HG02943 (cell line): ENCODE measurements around the gene LILRA6.
"Not testable (repeated sequence)": the region's sequence is repeated elsewhere in the genome, so short reads cannot be mapped to it uniquely, and the experiment has no call there.

Experiments used
- ATAC-seq: cut with Tn5 transposase; IDR thresholded peaks from one replicate; pipeline ENCODE4 v1.9.1; 2021; ENCODE audit warnings: mild to moderate bottlenecking, low read depth, moderate library complexity; ENCODE audit not compliant: unreplicated experiment

Gene LILRA6

DNA sequence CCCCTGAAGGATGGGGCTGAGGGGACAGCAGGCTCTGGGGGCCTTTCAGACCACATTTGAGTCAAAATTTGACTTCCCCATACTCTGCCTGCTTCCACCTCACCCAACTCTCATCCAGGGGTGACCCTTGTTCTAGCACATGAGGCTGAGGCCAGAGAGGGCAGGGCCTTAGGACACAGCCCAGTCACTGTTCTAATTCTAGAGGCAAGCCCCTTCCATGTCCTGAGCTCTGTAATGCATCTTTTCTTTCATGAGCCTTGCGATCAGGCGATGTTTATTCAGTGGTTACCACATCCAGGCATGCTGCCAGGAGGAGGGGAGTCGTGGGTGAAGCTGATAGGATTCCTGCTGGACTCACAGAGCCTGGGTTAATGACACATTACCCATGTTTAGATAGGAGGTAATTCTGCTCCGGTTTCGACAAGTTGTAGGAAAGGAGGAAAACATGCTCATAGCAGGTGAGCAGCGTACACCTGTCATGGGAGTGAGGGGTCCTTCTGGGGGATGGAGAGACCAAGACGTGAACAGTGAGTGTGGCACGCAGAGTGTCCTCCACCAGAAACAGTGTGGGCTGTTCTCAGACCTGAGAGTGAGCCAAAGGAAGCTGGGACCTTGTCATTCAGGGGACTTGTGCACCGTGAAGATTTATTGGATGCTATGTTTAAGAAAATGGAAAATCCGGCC is 32.6 kb downstream of the LILRA6 start:
- no peak for ATAC-seq

GRCh38 chr19:54209058-54209810 is 33.4 kb downstream of the LILRA6 start:
- ATAC-seq, result no peak

DNA sequence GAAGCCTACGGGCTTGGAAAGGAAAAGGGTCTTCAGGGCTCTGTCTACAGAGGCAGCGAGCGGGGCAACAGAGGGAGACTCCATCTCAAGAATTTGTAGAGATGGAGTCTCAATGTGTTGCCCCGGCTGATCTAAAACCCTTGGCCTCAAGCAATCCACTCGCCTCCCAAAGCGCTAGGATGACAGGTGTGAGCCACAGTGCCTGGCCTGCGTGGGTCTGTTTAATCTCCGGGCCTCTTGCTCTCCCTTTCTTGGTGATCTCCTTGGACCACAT is 33.9 kb downstream of the LILRA6 start:
- no peak for ATAC-seq

DNA sequence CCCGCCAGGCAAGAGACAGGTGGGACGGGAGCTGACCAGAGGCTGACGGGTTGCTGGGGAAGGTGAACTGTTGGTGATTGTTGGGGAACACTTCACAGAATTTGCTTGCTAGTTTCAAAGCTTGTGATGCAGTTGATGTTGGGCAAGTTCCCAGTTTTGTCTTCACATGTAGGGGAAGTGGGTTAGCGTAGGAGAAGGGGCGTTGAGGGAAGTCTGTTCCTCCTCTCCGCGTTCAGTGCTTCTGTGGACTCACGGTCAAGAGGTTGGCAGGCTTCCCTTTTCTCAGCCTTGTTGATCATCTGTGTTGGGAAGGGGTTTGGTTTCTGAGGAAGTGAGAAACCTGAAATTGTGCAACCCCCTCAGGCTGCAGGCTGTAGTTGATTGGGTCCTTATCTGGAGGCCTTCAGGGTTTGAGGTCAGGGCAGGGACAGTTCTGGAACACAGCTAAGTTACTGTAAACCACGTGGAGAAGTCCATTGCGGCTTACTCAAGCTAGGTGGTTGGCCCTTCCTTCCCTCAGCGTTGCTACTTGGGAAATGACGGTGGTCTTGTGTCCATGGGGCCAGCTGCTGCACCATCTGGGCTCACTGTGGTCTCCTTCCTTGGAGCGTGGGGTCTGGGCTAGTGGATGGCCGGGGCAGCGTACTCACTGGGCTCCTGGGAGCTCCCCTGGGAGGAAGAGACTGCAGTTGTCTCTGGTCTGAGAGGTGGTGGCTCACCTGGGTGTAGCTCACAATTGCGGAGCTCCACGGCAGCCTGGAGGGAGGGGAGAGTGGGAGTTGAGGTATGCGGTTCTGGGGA is 34.4 kb downstream of the LILRA6 start:
- no peak for ATAC-seq

- ATAC-seq, result no peak
Observed at GRCh38 chr19:54207676-54207982, 35.0 kb downstream of the LILRA6 start.

GRCh38 chr19:54207193-54207592 is 35.4 kb downstream of the LILRA6 start:
- ATAC-seq, result not testable (repeated sequence)

- ATAC-seq, result no peak
Observed at GRCh38 chr19:54206831-54207177, 35.8 kb downstream of the LILRA6 start.

DNA sequence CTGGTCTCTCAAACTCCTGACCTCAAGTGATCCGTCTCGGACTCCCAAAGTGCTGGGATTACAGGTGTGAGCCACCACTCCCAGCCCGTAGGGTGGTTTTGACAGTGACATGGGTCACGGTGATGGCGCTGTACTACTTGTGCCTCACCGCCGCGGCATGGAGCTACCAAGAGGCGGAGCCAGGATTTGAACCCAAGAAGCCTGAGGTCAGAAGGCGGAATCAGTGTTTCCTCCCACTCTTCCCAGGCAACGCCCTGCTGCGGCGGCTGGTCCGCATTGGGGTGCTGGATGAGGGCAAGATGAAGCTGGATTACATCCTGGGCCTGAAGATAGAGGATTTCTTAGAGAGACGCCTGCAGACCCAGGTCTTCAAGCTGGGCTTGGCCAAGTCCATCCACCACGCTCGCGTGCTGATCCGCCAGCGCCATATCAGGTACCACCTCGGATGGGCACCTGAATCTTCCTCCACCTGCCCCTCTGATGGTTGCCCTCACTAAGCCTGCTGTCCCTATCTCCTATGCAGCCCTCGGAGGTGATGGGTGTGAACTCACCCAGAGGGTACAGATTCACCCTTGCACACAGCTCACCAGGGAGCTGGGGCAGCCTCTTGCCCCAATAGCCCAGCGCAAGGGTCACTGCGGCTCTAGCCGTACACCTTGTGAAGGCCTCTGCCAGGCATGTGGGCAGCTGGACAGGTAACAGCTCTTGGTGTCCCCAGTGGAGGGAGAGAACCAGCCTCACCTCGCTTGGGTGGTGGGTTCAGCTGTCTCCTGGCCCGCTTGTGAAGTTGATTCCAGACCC is 36.4 kb downstream of the LILRA6 start:
- ATAC-seq, result no peak

DNA sequence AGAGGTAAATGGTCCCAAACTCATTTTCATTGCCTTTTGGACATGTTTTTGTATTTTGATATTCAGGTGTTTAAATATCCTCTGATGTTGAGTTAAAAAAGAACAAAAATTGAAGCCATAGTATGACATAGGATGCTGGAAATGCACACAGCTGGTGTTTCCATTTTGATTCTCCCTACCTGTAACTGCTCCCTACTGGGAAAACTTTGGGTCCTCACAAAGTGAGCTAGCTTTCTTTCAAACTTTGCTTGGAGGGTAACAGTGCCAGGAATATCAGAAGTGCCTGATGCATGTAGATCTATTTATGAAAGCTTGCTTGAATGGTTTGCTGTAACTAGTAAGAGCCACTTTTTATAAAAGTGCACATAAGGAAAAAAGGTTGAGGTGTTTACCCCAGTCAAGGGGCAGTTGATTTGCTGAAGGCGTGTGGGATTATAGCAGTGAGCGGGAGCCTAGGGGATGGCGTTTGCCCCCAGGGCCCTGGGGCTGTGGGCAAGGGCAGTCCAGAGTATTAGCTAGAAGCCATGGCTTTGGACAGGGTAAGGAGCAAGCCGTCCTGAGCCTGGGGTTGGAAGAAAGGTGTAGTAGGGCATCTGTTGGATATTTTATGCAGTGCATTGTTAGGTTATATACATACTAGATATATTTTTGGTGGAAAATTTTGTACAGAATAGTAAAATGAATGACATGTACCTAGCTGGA is 37.7 kb downstream of the LILRA6 start:
- ATAC-seq, result no peak

DNA sequence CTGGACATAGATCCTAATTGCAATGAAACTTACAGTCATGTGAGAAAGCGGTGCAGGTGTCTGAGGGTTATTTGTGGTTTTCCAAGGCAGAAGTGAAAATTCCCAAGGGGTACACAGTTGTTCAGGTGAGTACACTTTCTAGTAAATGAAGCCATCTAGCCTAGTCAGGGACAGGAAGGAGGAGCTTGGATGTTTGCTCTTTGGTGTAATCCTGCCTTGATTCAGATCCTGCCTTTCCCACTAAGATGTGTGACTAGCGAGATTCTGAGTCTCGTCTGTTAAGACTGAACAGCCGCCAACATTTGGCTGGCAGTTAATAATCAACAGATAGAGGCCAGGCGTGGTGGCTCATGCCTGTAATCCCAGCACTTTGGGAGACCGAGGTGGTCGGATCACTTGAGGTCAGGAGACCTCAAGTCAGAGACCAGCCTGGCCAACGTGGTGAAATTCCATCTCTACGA is 39.4 kb downstream of the LILRA6 start:
- ATAC-seq, result no peak

- ATAC-seq, result no peak
Observed at GRCh38 chr19:54201980-54202379, 40.6 kb downstream of the LILRA6 start.

GRCh38 chr19:54201172-54201701 is 41.4 kb downstream of the LILRA6 start:
- no peak for ATAC-seq

DNA sequence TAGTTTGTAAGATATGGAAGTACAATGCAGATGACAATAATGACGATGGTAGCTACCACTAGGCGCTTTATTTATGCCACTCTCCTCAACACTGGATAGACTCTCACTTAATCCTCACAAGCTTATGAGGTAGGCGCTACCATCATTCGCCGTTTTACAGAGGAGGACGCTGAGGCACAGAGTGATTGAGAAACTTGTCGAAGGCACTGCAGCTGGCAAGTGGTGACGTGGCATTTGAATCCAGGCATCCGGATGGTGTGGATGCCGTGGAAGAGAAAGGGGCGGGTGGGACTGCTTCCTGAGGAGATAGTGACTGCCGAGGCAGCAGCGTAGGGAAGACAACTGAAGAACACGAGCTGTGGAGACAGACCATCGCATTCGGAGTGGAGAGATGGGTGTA is 43.2 kb downstream of the LILRA6 start:
- no peak for ATAC-seq

DNA sequence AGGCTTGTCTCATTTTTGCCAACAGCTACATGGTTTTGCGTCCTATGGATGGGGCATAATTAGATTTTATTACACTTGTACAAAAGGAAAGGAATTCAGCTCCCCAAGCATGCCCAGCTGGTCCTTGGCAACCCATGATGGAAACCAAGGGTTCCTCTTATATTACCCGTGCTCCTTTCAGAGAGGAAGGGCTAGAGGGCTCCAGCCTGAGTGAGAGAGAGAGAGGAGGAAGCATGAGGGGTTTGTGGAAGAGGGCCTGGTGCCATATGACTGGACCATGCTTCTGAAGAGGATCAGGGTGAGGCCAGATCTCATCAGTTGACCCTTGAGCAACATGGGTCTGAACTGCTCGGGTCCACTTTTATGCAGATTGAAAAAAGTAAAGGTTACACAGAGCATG is 45.5 kb downstream of the LILRA6 start:
- ATAC-seq, result no peak

- ATAC-seq, result no peak
Observed at GRCh38 chr19:54196536-54196935, 46.1 kb downstream of the LILRA6 start.

DNA sequence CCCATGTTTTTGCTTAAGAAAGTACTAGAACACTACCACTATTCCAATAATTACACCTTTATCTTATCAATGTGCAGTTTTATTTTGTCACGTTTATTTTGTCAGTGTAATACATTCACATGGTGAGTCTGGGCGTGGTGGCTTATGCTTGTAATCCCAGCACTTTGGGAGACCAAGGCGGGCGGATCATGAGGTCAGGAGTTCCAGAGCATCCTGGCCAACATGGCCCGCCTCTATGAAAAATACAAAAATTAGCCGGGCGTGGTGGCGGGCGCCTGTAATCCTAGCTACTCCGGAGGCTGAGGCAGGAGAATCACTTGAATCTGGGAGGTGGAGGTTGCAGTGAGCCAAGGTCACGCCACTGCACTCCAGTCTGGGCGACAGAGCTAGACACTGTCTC is 48.1 kb downstream of the LILRA6 start:
- not testable (repeated sequence) for ATAC-seq

- no peak for ATAC-seq
Observed at GRCh38 chr19:54193011-54193410, 49.6 kb downstream of the LILRA6 start.

DNA sequence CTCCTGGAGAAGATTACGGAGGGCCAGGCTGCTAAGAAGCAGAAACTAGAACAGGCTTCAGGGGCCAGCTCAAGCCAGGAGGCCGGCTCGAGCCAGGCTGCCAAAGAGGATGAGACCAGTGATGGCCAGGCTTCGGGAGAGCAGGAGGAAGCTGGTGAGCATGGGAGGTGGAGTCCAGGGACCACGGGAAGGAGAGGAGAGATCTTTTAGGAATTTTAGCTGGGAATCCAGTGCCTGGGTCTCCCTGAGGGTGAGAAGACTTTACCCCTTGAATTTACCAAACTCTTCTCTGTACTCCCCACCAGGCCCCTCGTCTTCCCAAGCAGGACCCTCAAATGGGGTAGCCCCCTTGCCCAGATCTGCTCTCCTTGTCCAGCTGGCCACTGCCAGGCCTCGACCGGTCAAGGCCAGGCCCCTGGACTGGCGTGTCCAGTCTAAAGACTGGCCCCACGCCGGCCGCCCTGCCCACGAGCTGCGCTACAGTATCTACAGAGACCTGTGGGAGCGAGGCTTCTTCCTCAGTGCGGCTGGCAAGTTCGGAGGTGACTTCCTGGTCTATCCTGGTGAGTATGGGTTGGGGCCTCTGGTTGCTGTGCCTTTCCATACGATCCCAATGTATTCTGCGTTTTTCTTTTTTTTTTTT is 50.7 kb downstream of the LILRA6 start:
- no peak for ATAC-seq

DNA sequence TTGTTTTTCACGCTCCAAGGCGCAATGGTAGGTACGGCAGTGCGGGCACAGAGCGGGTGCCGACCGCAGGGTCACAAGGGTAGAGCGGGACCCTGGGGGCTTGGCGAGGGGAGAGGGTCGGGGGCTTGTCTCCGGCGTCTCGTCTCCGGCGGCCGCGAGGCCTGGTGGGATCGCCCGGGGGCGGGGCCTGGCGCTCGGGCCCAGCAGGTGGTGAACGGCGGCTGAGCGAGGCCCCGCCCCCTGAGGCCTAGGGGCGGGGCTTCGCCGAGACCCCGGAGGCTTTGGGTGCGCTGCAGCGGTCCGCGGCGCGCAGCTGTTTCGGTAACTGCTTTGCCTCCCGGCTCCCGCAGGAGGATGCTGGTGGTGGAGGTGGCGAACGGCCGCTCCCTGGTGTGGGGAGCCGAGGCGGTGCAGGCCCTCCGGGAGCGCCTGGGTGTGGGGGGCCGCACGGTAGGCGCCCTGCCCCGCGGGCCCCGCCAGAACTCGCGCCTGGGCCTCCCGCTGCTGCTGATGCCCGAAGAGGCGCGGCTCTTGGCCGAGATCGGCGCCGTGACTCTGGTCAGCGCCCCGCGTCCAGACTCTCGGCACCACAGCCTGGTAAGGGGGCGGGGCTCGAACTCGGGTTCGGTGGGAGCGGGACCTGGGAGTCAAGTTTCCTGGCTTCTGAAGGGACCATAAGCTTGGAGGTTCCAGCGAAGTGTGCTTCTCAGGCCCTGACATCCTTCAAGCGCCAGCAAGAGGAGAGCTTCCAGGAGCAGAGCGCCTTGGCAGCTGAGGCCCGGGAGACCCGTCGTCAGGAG is 51.4 kb downstream of the LILRA6 start, which contains the start of gene TSEN34:
Gene TSEN34 (plus strand): TSS at position 298 of the 800 bp plus-strand sequence. CDS start 57 bp downstream, at position 355.
- ATAC-seq, result peak; percentile 21
